GM13977 (cell line): Measurements from ENCODE around the gene HERC3.

Experiments
- DNase-seq: peaks from one replicate; pipeline ENCODE4 v3.0.0; 2012; ENCODE audit warnings: low spot score
- in situ Hi-C: fragments of 300-500 bp; cut with MboI; formaldehyde crosslinking; loops from one replicate; pipeline ENCODE4 v1.12.0; 2022; ENCODE audit warnings: low sequenced_read_pairs, low pct_unique_long_range_greater_than_20kb, mixed read lengths, inconsistent platforms; ENCODE audit not compliant: unreplicated experiment
- TF ChIP-seq, protein P1 (sequence below): IDR thresholded peaks from 2 replicates; pipeline ENCODE4 v1.5.1; 2012; ENCODE audit warnings: mild to moderate bottlenecking, control low read depth; ENCODE audit not compliant: insufficient read depth; ENCODE audit errors: extremely low read depth, missing control alignments

The HERC3 gene

DNA sequence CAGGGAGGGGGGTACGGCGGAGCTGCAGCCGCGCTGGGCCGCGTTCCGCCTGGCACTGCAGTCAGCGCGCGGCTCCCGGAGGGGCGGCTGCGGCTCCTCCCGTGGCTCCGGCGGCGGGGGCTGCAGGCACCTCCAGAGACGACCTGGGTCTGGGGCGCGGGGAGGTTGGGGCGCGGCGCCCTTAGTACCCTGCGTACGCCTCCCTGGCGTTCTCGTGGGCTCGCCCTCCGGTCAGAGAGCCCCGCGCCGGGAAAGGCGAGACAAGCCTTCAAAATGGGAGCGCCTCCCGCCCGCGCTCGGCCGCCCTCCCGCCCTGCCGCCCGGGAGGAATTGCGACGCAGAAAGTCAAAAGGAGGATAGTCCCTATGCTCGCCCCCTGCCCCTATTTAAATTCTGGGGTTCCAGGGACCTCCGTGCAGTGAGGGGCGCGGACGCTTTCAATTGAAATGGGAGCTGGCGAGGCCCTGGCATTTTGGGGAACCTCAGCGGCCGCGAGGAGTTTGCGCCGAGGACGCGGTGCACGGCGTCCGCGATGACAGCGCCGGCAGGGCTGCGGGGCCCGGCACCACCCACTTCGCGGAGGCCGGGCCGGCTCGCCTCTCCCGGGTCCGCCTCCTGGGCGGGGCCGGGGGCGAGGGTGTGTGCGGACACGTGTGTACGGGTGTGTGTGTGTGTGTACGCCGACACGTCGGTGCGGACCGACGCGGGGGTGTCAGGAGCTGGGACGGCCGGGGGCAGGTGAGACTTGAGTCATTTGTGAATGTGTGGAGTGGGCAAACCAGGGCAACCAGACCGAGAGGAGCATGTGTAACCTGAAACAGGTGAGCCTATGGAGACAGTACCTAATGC is 544 bp downstream of the HERC3 start:
- in situ Hi-C loops = no loop called here
- peak; percentile 92 for DNase-seq
- TF ChIP-seq, protein P1, sequence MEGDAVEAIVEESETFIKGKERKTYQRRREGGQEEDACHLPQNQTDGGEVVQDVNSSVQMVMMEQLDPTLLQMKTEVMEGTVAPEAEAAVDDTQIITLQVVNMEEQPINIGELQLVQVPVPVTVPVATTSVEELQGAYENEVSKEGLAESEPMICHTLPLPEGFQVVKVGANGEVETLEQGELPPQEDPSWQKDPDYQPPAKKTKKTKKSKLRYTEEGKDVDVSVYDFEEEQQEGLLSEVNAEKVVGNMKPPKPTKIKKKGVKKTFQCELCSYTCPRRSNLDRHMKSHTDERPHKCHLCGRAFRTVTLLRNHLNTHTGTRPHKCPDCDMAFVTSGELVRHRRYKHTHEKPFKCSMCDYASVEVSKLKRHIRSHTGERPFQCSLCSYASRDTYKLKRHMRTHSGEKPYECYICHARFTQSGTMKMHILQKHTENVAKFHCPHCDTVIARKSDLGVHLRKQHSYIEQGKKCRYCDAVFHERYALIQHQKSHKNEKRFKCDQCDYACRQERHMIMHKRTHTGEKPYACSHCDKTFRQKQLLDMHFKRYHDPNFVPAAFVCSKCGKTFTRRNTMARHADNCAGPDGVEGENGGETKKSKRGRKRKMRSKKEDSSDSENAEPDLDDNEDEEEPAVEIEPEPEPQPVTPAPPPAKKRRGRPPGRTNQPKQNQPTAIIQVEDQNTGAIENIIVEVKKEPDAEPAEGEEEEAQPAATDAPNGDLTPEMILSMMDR = no peak

DNA sequence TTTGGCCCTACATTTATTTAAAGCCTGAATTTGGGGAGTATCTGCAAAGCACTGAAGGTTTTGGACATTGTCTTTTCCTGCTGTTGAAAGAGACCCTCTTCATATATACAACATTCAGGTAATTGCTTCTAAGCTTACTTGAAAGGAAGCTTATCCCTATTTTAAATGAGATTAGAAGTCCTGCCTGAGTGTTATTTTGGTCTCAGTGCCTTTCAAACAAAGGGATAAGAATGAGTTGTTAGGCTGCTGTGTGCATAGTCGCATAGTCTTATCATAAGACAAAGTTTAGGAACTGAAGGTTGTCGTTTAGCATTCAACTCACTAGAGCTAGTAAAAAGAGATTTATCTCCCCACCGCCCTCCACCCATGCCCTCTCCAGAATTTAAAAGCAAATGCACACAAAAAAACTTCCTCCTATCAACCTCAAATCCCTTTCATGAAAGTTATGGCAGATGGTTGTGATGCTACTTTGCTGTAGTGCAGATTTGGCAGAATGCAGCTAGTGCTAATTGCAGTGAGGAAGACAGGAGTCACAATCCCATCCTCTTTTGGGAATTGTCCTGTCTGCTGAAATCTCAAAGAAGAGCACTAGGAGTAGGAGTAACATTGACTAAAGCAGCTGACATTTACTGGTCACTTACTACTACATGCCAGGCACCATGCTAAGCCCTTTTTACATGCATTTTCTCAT is 5.8 kb downstream of the HERC3 start:
- TF ChIP-seq, protein P1 = no peak
- in situ Hi-C loops = no loop called here
- no peak for DNase-seq

DNA sequence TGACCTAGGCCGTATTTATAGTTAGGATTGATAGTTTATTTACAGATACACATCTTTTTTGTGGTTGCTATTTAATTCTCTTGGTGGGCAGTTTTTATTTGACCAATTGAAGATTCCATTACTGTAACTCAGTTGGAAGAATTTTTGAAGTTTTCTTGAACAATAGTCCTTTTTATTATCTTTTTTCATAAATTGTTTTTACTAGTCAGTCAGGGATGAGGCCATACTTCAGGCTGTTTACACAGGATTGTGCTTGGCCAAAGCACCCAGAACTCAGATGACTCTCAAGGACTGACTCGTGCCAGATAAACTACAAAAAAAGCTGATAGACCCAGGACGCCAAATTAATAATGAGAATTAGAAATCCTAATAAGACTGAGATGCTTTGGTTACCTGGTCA is 7.0 kb downstream of the HERC3 start:
- no peak for DNase-seq
- TF ChIP-seq, protein P1 = no peak
- in situ Hi-C loops = no loop called here

DNA sequence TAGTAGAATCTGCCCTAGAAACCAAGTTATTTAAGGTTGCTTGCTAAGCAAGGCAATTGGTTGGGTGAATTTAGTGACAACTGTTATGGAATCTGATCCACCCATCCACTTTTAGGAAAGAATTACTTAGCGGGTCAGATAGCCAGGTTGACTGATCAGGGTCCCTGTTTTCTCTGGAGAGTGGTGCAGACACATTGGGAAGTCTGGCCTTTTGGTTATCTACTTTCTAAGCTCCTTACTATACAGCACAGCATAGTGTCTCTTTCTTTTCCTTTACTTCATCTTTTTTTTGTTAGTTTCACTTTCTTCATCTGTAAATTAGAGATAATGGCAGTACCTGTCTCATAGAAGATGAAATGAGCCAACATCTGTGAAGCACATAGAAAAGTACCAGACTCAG is 7.4 kb downstream of the HERC3 start:
- in situ Hi-C loops = no loop called here
- TF ChIP-seq, protein P1 = no peak
- DNase-seq = no peak

DNA sequence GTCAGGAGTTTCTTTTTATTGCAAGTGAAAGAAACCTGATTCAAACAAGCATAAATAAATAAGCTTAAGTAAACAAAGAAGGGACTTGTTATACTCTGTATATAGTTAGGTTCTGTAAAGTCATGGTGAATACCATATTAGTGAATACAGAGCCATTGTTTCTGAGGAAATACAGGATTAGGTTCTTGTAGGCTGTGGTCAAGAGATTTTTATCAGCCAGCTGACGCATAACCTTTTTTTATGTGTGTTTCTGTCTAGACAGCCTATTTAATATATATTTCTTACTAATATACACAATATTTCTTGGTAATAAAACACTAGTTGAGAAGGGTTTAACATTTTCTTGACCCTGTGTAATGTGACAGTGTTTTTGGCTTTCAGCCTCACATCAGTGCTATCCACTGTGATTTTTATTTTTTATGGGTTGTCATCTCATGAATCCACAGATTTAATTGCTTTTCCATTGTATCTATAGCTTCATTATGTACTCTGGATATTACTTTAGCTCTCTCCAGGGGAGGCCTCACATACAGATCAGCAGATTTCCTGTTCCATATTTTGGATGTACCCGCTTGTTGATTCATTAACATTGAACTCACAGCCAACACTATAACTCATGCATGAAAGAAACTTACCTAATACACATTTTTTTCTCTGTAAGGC is 8.0 kb downstream of the HERC3 start:
- in situ Hi-C loops = no loop called here
- DNase-seq = no peak
- TF ChIP-seq, protein P1 = no peak

DNA sequence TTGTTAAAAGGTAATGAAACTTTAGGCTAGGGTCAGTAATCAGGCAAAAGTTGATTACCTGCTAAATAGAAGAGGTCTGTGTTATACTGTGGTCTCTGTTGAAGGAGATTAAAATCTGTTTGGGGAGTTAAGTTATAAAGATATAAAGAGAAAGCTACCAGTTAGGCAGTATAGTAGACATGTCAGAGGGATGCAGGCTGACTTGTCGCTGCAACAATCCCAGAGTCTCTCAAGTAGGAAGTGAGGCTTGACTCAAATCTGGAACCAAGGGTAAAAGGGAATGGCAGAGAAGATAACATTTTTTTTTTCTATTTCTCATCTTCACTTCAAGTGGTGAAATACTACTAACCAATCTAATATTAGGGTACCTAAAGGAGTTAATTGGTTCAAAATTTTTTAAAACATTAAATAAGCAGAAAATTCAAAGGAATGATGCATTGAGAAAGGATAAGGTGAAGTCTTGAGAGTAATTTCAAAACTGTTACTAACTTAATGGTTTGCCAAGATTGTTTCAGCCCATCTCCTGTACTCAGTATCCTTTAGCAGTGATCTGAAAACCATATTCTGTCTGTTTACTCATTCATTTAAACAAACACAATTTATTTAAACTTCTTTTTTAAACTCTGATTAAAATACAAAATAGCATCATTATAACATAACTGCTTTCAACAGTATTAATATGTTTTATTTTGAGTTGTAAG is 12.8 kb downstream of the HERC3 start:
- in situ Hi-C loops = no loop called here
- TF ChIP-seq, protein P1 = no peak
- DNase-seq = no peak
